Tibial artery (tissue), 4 donors: ENCODE data around the gene SMYD3.

Experiments used
- DNase-seq, 2 donors: peaks; one replicate each; pipeline ENCODE4 v3.0.0-alpha.2; 2019
- H3K27ac ChIP-seq, 2 donors: fragments of 200-600 bp; sonication (generic) in 1 of 2; 1 replicate in 1 of 2; 2 replicates in 1 of 2; pipeline ENCODE4 v1.5.1; 2018 to 2019; ENCODE audit warnings: mild to moderate bottlenecking in 1 of 2
- H3K27me3 ChIP-seq, 2 donors: fragments of 200-600 bp; sonication (generic) in 1 of 2; one replicate each; pipeline versions ENCODE4 v1.5.1 to v1.6.0; 2016 to 2019
- H3K36me3 ChIP-seq, 3 donors: fragments of 200-600 bp; sonication (generic) in 2 of 3; one replicate each; pipeline ENCODE4 v1.5.1; 2016 to 2019; ENCODE audit warnings: mild to moderate bottlenecking in 2 of 3
- H3K4me1 ChIP-seq, 4 donors: fragments of 200-600 bp; sonication (generic) in 2 of 4; 1 replicate in 3 of 4; 2 replicates in 1 of 4; pipeline ENCODE4 v1.5.1; 2016 to 2019
- H3K4me3 ChIP-seq, 2 donors: fragments of 200-600 bp; sonication (generic) in 1 of 2; 1 replicate in 1 of 2; 2 replicates in 1 of 2; pipeline ENCODE4 v1.5.1; 2018 to 2019; ENCODE audit warnings: mild to moderate bottlenecking in 2 of 2
- H3K9me3 ChIP-seq, 3 donors: fragments of 200-600 bp; sonication (generic) in 1 of 3; one replicate each; pipeline ENCODE4 v1.5.1; 2016 to 2019
- intact Hi-C: fragments of 100-400 bp; cut with DNase I; formaldehyde crosslinking; loops from one replicate; pipeline ENCODE4 v1.15.0; 2023; ENCODE audit warnings: low total_unique reads
- TF ChIP-seq, protein P1 (sequence below), 2 experiments: fragments of 200-600 bp in 1 of 2; fragments of 450-650 bp in 1 of 2; IDR thresholded peaks; one replicate each; pipeline ENCODE4 v1.5.1; 2017 to 2019; ENCODE audit warnings: antibody characterized with exemption in 2 of 2, mild to moderate bottlenecking in 1 of 2, moderate library complexity in 1 of 2

Gene SMYD3

GRCh38 chr1:245752561-245752960, 754.5 kb downstream of the SMYD3 start:
- intact Hi-C loops = no loop called here
- H3K36me3 ChIP-seq = peaks cover 5 to 19% (median 10%) of the 10 kb centered on the region in 3 donors
- no peak for DNase-seq
- no peaks in the 10 kb centered on the region for H3K27me3 ChIP-seq
- TF ChIP-seq, protein P1, sequence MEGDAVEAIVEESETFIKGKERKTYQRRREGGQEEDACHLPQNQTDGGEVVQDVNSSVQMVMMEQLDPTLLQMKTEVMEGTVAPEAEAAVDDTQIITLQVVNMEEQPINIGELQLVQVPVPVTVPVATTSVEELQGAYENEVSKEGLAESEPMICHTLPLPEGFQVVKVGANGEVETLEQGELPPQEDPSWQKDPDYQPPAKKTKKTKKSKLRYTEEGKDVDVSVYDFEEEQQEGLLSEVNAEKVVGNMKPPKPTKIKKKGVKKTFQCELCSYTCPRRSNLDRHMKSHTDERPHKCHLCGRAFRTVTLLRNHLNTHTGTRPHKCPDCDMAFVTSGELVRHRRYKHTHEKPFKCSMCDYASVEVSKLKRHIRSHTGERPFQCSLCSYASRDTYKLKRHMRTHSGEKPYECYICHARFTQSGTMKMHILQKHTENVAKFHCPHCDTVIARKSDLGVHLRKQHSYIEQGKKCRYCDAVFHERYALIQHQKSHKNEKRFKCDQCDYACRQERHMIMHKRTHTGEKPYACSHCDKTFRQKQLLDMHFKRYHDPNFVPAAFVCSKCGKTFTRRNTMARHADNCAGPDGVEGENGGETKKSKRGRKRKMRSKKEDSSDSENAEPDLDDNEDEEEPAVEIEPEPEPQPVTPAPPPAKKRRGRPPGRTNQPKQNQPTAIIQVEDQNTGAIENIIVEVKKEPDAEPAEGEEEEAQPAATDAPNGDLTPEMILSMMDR (IDR thresholded peaks at IDR 0.05) = no peak
- H3K4me3 ChIP-seq = no peak overlapping the region
- no peak overlapping the region for H3K27ac ChIP-seq
- H3K9me3 ChIP-seq = peaks cover 0 to 47% (median 11%) of the 10 kb centered on the region in 3 donors
- H3K4me1 ChIP-seq = no peaks in the 10 kb centered on the region

- Histone ChIP-seq H3K4me1 (no peaks in the 10 kb centered on the region), H3K27me3 (no peaks in the 10 kb centered on the region), H3K4me3 (no peak overlapping the region), H3K36me3 (peaks cover 6 to 19% (median 10%) of the 10 kb centered on the region in 3 donors), H3K27ac (no peak overlapping the region), H3K9me3 (peaks cover 0 to 50% (median 11%) of the 10 kb centered on the region in 3 donors)
- no peak for DNase-seq
- TF ChIP-seq, protein P1 (IDR thresholded peaks at IDR 0.05) = no peak
- intact Hi-C loops = no loop called here
These were observed 755.2 kb downstream of the SMYD3 start for GRCh38 chr1:245751726-245752470.

DNA sequence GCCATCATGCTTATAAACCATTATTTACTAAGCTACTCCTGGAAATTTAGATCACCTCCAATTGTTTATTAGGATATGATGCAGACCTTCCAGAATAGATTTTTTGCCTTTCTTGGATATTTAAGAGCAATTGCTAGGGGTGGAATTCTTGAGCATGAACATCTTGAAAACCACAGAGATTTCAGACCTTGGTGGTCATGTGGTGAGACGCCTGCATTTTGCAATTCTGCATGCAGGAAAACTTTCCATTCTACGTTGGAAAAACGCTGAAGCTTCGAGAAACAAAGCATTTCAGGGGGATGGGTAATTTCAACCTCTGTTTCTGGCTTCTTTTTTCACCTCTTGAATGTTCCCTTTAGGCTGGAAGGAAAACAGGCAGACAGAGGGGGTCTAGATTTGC, 756.0 kb downstream of the SMYD3 start:
- no peaks in the 10 kb centered on the region for H3K27me3 ChIP-seq
- no peak for DNase-seq
- TF ChIP-seq, protein P1 (IDR thresholded peaks at IDR 0.05) = no peak
- H3K9me3 ChIP-seq = peaks cover 0 to 57% (median 11%) of the 10 kb centered on the region in 3 donors
- H3K4me3 ChIP-seq = no peak overlapping the region
- intact Hi-C loops = no loop called here
- H3K36me3 ChIP-seq = peaks cover 6 to 19% (median 10%) of the 10 kb centered on the region in 3 donors
- no peaks in the 10 kb centered on the region for H3K4me1 ChIP-seq
- no peak overlapping the region for H3K27ac ChIP-seq

GRCh38 chr1:245750261-245750660, 756.8 kb downstream of the SMYD3 start:
- intact Hi-C loops = no loop called here
- TF ChIP-seq, protein P1 (IDR thresholded peaks at IDR 0.05) = no peak
- Histone ChIP-seq H3K4me1 (no peaks in the 10 kb centered on the region), H3K27ac (no peak overlapping the region), H3K27me3 (no peaks in the 10 kb centered on the region), H3K36me3 (peaks cover 6 to 19% (median 10%) of the 10 kb centered on the region in 3 donors), H3K9me3 (peaks cover 0 to 59% (median 11%) of the 10 kb centered on the region in 3 donors), H3K4me3 (no peak overlapping the region)
- DNase-seq = no peak

- Histone ChIP-seq H3K4me3 (no peak overlapping the region), H3K9me3 (peaks cover 0 to 61% (median 11%) of the 10 kb centered on the region in 3 donors), H3K4me1 (no peaks in the 10 kb centered on the region), H3K36me3 (peaks cover 6 to 19% (median 10%) of the 10 kb centered on the region in 3 donors), H3K27ac (no peak overlapping the region), H3K27me3 (no peaks in the 10 kb centered on the region)
- intact Hi-C loops = no loop called here
- no peak for DNase-seq
- TF ChIP-seq, protein P1 (IDR thresholded peaks at IDR 0.05) = no peak
These were observed 758.0 kb downstream of the SMYD3 start for GRCh38 chr1:245749053-245749452.
